ENCODE measurements around the gene MTMR3.

The MTMR3 gene

DNA sequence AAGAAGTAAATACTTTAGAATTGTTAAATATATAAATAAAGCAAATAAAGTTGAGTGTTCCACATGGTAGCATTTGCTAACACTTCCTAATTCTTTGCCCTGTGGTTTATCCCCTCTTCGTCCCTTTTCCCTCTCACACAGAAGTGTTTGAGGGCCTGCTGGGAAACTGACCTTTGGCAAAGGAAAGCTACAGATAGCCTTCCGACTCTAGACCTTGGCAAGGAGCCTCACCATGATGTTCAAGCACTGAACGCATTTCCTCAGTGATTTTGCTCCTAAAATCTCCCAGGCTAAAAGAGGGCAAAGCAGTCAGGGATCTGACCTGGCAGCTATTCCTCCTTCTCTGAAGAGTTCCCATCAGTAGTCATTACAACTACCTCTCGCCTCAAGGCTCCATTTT lies 144.8 kb downstream of the MTMR3 start:
- TF ChIP-seq EGR1 (IDR thresholded peaks at IDR 0.05), result no peak
- TF ChIP-seq TCF12 (IDR thresholded peaks at IDR 0.05; ENCODE audit: low read depth), result no peak
- TF ChIP-seq ZBTB7A (IDR thresholded peaks at IDR 0.05; ENCODE audit: low read depth), result no peak
- no peak for TF ChIP-seq FOXM1 (IDR thresholded peaks at IDR 0.05; ENCODE audit: borderline replicate concordance, low read depth)
- no peak for TF ChIP-seq EP300 (IDR thresholded peaks at IDR 0.05; ENCODE audit: borderline replicate concordance)
- TF ChIP-seq CREB1 (IDR thresholded peaks at IDR 0.05; ENCODE audit: low read depth), result no peak
- TF ChIP-seq RAD21 (IDR thresholded peaks at IDR 0.05; ENCODE audit: low read depth), result no peak
- TF ChIP-seq, protein P1, sequence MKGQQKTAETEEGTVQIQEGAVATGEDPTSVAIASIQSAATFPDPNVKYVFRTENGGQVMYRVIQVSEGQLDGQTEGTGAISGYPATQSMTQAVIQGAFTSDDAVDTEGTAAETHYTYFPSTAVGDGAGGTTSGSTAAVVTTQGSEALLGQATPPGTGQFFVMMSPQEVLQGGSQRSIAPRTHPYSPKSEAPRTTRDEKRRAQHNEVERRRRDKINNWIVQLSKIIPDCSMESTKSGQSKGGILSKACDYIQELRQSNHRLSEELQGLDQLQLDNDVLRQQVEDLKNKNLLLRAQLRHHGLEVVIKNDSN (IDR thresholded peaks at IDR 0.05), result no peak
- no peak for TF ChIP-seq CEBPB (IDR thresholded peaks at IDR 0.05)
- TF ChIP-seq, protein P2, sequence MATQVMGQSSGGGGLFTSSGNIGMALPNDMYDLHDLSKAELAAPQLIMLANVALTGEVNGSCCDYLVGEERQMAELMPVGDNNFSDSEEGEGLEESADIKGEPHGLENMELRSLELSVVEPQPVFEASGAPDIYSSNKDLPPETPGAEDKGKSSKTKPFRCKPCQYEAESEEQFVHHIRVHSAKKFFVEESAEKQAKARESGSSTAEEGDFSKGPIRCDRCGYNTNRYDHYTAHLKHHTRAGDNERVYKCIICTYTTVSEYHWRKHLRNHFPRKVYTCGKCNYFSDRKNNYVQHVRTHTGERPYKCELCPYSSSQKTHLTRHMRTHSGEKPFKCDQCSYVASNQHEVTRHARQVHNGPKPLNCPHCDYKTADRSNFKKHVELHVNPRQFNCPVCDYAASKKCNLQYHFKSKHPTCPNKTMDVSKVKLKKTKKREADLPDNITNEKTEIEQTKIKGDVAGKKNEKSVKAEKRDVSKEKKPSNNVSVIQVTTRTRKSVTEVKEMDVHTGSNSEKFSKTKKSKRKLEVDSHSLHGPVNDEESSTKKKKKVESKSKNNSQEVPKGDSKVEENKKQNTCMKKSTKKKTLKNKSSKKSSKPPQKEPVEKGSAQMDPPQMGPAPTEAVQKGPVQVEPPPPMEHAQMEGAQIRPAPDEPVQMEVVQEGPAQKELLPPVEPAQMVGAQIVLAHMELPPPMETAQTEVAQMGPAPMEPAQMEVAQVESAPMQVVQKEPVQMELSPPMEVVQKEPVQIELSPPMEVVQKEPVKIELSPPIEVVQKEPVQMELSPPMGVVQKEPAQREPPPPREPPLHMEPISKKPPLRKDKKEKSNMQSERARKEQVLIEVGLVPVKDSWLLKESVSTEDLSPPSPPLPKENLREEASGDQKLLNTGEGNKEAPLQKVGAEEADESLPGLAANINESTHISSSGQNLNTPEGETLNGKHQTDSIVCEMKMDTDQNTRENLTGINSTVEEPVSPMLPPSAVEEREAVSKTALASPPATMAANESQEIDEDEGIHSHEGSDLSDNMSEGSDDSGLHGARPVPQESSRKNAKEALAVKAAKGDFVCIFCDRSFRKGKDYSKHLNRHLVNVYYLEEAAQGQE (IDR thresholded peaks at IDR 0.05; ENCODE audit: low read depth), result no peak
- TF ChIP-seq TAF1 (IDR thresholded peaks at IDR 0.05; ENCODE audit: low read depth), result no peak

DNA sequence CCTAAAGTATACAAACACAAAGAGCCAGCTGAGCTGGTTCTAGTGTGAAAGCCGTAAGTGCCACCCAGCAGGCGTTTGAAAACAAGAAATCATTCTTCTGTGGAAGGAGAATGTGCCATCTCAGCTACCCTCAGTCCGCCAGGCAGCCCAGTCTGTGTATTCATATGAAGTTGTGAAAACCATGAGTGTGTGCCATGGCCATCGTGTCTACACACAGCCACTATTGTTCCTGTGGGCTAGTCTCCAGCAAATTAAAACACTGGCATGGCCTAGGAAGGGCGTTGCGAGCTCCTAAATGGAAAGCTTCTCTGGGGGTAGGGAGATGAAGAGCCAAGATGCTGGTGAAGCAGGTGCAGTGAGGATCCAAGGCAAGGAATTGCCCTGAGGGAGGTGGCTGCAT lies 145.8 kb downstream of the MTMR3 start:
- no peak for TF ChIP-seq TCF12 (IDR thresholded peaks at IDR 0.05; ENCODE audit: low read depth)
- TF ChIP-seq, protein P3, sequence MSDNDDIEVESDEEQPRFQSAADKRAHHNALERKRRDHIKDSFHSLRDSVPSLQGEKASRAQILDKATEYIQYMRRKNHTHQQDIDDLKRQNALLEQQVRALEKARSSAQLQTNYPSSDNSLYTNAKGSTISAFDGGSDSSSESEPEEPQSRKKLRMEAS (IDR thresholded peaks at IDR 0.05), result no peak
- TF ChIP-seq EP300 (IDR thresholded peaks at IDR 0.05; ENCODE audit: borderline replicate concordance), result no peak

DNA sequence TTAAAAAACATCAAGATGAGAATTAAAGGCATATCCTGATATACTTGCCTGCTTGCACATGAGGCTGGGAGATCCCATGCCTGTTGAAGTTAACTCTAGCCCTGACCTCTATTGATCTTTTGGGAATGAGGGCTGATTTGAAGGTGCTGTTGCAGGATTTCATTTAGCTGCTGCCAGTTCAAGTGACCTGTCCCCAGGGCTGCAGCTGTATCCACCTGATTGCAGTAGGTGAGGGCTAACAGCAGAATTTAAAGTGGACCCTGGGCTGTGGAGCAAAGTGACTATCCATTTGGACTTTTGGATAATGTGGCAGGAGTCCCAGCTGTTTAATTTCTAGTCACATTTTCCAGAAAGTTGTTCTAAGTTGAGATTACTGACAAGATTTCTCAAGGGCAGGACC lies 146.5 kb downstream of the MTMR3 start:
- TF ChIP-seq CREB1 (IDR thresholded peaks at IDR 0.05; ENCODE audit: low read depth) (no peak), YY1 (IDR thresholded peaks at IDR 0.05; ENCODE audit: low read depth) (no peak), FOXM1 (IDR thresholded peaks at IDR 0.05; ENCODE audit: borderline replicate concordance, low read depth) (no peak)
- TF ChIP-seq, protein P1 (IDR thresholded peaks at IDR 0.05), result no peak
- TF ChIP-seq, protein P3 (IDR thresholded peaks at IDR 0.05), result no peak

DNA sequence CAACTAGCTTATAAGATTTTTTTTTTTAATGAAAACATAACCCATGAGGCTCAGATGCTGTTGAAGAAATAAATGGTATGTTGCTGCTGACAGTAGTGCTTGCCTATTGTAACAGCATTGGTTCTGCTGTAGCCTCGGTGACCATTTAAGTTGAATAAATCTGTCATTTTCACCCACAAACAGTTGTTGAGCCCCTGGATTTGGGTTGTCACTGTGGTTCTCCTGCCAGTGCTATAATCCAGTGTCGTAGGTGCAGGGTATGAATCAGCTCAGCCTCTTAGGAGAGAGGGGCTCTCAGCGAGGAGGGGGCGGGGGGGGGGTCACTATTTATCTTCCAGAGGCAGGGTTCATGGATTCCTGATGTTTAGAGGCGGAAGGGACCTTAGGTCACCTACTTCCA lies 147.4 kb downstream of the MTMR3 start:
- TF ChIP-seq TCF12 (IDR thresholded peaks at IDR 0.05; ENCODE audit: low read depth) (no peak), CREB1 (IDR thresholded peaks at IDR 0.05; ENCODE audit: low read depth) (no peak), CEBPB (IDR thresholded peaks at IDR 0.05) (no peak)

DNA sequence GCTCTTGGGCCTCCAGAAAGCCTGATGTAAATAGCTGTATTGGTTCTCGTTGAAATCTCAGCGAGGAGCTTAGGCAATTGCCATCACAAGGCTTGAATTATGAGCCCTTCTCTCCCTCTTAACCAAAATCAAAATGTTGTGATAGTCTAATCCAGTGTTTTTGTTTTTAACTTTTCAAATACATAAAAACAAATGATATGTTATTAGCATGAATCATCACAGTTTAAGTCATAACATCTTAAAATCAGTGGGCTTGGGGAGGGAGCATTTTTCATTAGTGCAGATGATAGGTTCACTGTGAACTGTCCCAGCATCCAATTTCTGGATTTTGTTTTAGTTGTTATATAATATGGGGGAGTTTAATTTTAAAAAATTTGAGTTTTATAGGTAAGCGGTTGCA lies 148.4 kb downstream of the MTMR3 start:
- TF ChIP-seq RAD21 (IDR thresholded peaks at IDR 0.05; ENCODE audit: low read depth) (no peak), YY1 (IDR thresholded peaks at IDR 0.05; ENCODE audit: low read depth) (no peak), TAF1 (IDR thresholded peaks at IDR 0.05; ENCODE audit: low read depth) (no peak), EGR1 (IDR thresholded peaks at IDR 0.05) (no peak), CEBPB (IDR thresholded peaks at IDR 0.05) (no peak), NFIC (IDR thresholded peaks at IDR 0.05) (no peak), FOXM1 (IDR thresholded peaks at IDR 0.05; ENCODE audit: borderline replicate concordance, low read depth) (no peak), TEAD4 (IDR thresholded peaks at IDR 0.05) (no peak), EP300 (IDR thresholded peaks at IDR 0.05; ENCODE audit: borderline replicate concordance) (no peak)
- TF ChIP-seq, protein P1 (IDR thresholded peaks at IDR 0.05), result no peak
- TF ChIP-seq, protein P2 (IDR thresholded peaks at IDR 0.05; ENCODE audit: low read depth), result no peak
- TF ChIP-seq, protein P3 (IDR thresholded peaks at IDR 0.05), result no peak

DNA sequence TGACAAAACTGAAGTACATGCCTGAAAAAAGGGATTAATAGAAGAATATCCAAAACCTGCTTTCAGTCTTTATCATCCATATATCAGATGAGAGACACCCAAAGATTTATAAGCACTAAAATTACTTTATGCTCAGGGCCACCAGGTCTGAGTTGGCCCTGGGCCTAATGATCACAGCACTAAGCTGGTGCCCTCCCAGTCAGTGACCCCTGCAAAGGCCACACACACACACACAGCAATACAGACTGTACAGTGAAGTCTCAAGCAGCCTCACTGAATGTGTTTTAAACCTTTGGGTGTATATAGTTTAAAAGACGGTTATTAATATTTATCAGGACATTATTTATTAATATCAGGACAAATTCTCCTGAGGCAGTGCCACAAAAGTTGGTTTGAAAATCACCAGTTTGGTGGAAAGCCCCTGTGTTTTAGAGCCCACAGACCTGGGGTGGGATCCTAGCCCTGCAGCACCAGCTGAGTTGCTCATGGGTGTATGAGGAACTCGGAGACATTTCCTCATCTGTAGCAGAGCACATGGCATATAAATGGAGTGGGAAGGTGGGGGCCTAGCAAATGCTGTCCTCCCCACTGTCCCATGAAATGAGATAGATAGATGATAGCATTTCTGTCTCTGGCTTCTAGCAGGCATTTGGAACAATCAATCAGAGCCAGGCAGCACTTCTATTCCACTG lies 148.9 kb downstream of the MTMR3 start:
- TF ChIP-seq EP300 (IDR thresholded peaks at IDR 0.05; ENCODE audit: borderline replicate concordance) (no peak), NFIC (IDR thresholded peaks at IDR 0.05) (no peak), ZBTB7A (IDR thresholded peaks at IDR 0.05; ENCODE audit: low read depth) (no peak), FOXM1 (IDR thresholded peaks at IDR 0.05; ENCODE audit: borderline replicate concordance, low read depth) (no peak), CEBPB (IDR thresholded peaks at IDR 0.05) (no peak), TEAD4 (IDR thresholded peaks at IDR 0.05) (no peak), YY1 (IDR thresholded peaks at IDR 0.05; ENCODE audit: low read depth) (no peak), TAF1 (IDR thresholded peaks at IDR 0.05; ENCODE audit: low read depth) (no peak), TCF12 (IDR thresholded peaks at IDR 0.05; ENCODE audit: low read depth) (no peak), RAD21 (IDR thresholded peaks at IDR 0.05; ENCODE audit: low read depth) (no peak)
- TF ChIP-seq, protein P1 (IDR thresholded peaks at IDR 0.05), result no peak
- TF ChIP-seq, protein P2 (IDR thresholded peaks at IDR 0.05; ENCODE audit: low read depth), result no peak

All from Ishikawa (cell line).